ENCODE data around the gene ITGA7. TPM values are rescaled to one million over a fixed set of nuclear protein-coding genes. Genes with fewer than 3 reads are reported as not detected.

Gene ITGA7
- polyA plus RNA-seq, 1 of the 3 experiments (the other 2 are of a cell fraction): 19.7 TPM

DNA sequence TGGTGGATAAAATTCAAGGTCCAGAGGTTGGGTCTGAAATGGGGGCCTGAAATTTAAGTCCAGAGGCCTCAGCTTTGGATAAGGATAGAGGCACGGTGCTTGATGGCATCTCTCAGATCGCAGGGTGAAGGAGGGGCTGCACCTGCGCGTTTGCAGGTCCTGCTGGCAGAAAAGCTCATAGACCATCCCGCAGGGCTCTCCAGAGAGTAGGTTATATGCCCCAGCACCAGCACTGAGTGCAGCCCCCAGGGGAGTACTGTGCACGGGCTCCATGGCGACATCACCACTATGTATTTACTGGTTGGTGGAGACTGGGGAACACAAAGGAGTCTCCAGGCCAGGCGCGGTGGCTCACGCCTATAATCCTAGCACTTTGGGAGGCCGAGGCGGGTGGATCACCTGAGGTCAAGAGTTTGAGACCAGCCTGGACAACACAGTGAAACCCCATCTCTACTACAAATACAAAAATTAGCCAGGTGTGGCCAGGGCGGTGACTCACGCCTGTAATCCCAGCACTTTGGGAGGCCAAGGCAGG, 25.4 kb upstream of the ITGA7 start:
- POLR2A ChIA-PET: interaction anchor here (0.6 kb wide), 1 partner anchor 12 kb away, joined by 3 read pairs; no protein-coding TSS in a partner anchor
- Histone ChIP-seq H3K9me3 (no peaks in the 10 kb centered on the region), H3K9me2 (no peaks in the 10 kb centered on the region), H3F3A (replicated peaks; ENCODE audit: insufficient read depth) (peaks cover 20% of the 10 kb centered on the region), H4K20me1 (ENCODE audit: insufficient read depth) (peaks cover under 1% of the 10 kb centered on the region), H3K4me2 (no peak overlapping the region), H3K79me2 (ENCODE audit: insufficient read depth) (peaks cover 19% of the 10 kb centered on the region), H2AFZ (ENCODE audit: low read depth) (no peak overlapping the region), H3K4me3 (ENCODE audit: low read depth in 2 of 2, low read length in 1 of 2) (no peak overlapping the region), H3K4me1 (ENCODE audit: control insufficient read depth in 1 of 2, insufficient read depth in 2 of 2, low read depth in 1 of 2, low read length in 1 of 2) (peaks cover 8 to 24% of the 10 kb centered on the region in 2 experiments; a peak in 3 of 4 replicates), H3K36me3 (replicated peaks in 1 of 2; ENCODE audit: control insufficient read depth in 1 of 2, insufficient read depth in 2 of 2, low read length in 1 of 2) (no peaks in the 10 kb centered on the region), H3K27me3 (ENCODE audit: insufficient read depth) (no peaks in the 10 kb centered on the region), H3K27ac (ENCODE audit: low read depth in 2 of 2, low read length in 1 of 2) (no peak overlapping the region), H3K9ac (no peak overlapping the region)
- WGBS (ENCODE audit: low lambda C conversion rate): 96% methylated on average over 9 of the region's 14 CpGs
- CTCF ChIA-PET: interaction anchor here (1.8 kb wide), 1 partner anchor 63 kb away, joined by 5 read pairs; no protein-coding TSS in a partner anchor
- DNase-seq: no peak
- TF ChIP-seq TAF1 (IDR thresholded peaks at IDR 0.05; ENCODE audit: borderline replicate concordance, low read depth, low read length) (no peak), JUND (IDR thresholded peaks at IDR 0.05) (no peak), POLR2AphosphoS5 (IDR thresholded peaks at IDR 0.05; ENCODE audit: low read depth, low read length) (no peak), CTCF (IDR thresholded peaks at IDR 0.05) (no peak), RXRA (IDR thresholded peaks at IDR 0.05; ENCODE audit: borderline replicate concordance, low read depth) (no peak), EZH2phosphoT487 (IDR thresholded peaks at IDR 0.05; ENCODE audit: borderline replicate concordance, low read depth) (no peak), SIN3A (IDR thresholded peaks at IDR 0.05; ENCODE audit: borderline replicate concordance, low read depth, low read length) (no peak), YY1 (IDR thresholded peaks at IDR 0.05; ENCODE audit: low read depth) (no peak), FOSL2 (IDR thresholded peaks at IDR 0.05; ENCODE audit: borderline replicate concordance, low read depth) (no peak), GABPA (IDR thresholded peaks at IDR 0.05; ENCODE audit: low read depth) (no peak), NRF1 (IDR thresholded peaks at IDR 0.05; ENCODE audit: low read depth, low read length) (no peak)
- TF ChIP-seq, protein P1, sequence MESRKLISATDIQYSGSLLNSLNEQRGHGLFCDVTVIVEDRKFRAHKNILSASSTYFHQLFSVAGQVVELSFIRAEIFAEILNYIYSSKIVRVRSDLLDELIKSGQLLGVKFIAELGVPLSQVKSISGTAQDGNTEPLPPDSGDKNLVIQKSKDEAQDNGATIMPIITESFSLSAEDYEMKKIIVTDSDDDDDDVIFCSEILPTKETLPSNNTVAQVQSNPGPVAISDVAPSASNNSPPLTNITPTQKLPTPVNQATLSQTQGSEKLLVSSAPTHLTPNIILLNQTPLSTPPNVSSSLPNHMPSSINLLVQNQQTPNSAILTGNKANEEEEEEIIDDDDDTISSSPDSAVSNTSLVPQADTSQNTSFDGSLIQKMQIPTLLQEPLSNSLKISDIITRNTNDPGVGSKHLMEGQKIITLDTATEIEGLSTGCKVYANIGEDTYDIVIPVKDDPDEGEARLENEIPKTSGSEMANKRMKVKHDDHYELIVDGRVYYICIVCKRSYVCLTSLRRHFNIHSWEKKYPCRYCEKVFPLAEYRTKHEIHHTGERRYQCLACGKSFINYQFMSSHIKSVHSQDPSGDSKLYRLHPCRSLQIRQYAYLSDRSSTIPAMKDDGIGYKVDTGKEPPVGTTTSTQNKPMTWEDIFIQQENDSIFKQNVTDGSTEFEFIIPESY (IDR thresholded peaks at IDR 0.05; ENCODE audit: borderline replicate concordance, low read depth): no peak
- TF ChIP-seq, protein P2, sequence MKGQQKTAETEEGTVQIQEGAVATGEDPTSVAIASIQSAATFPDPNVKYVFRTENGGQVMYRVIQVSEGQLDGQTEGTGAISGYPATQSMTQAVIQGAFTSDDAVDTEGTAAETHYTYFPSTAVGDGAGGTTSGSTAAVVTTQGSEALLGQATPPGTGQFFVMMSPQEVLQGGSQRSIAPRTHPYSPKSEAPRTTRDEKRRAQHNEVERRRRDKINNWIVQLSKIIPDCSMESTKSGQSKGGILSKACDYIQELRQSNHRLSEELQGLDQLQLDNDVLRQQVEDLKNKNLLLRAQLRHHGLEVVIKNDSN (IDR thresholded peaks at IDR 0.05; ENCODE audit: borderline replicate concordance, low read depth): no peak

Data from SK-N-SH (cell line).